Trophoblast cell (in vitro differentiated cells and primary cell): ENCODE data around the gene ETS1.
"Not testable (repeated sequence)": the region's sequence is repeated elsewhere in the genome, so short reads cannot be mapped to it uniquely, and the experiment has no call there.

Experiments used
- DNase-seq, 2 donors: peaks; one replicate each; pipeline ENCODE4 v3.0.0-alpha.2; 2016
- H2AFZ ChIP-seq: 2 replicates; pipeline ENCODE4 v1.6.1; 2013; ENCODE audit warnings: low read length, moderate library complexity, mild to moderate bottlenecking; ENCODE audit not compliant: insufficient read depth, poor library complexity
- H2AK5ac ChIP-seq: 2 replicates; pipeline ENCODE4 v1.6.1; 2013; ENCODE audit warnings: mild to moderate bottlenecking, low read length
- H2BK120ac ChIP-seq: 2 replicates; pipeline ENCODE4 v1.6.1; 2013; ENCODE audit warnings: low read length, mild to moderate bottlenecking, moderate library complexity; ENCODE audit not compliant: insufficient read depth, poor library complexity
- H2BK12ac ChIP-seq: 2 replicates; pipeline ENCODE4 v1.6.1; 2013; ENCODE audit warnings: mild to moderate bottlenecking, low read length, moderate library complexity
- H2BK5ac ChIP-seq: 2 replicates; pipeline ENCODE4 v1.6.1; 2013; ENCODE audit warnings: low read length, low read depth, moderate library complexity, mild to moderate bottlenecking; ENCODE audit not compliant: poor library complexity
- H3K14ac ChIP-seq: 2 replicates; pipeline ENCODE4 v1.6.1; 2013; ENCODE audit warnings: mild to moderate bottlenecking, low read length
- H3K18ac ChIP-seq: 2 replicates; pipeline ENCODE4 v1.6.1; 2013; ENCODE audit warnings: mild to moderate bottlenecking, low read length
- H3K23ac ChIP-seq: 2 replicates; pipeline ENCODE4 v1.6.1; 2013; ENCODE audit warnings: low read length
- H3K27ac ChIP-seq: 2 replicates; pipeline ENCODE4 v1.5.1; 2013; ENCODE audit warnings: low read depth, mild to moderate bottlenecking, inconsistent platforms, low read length, moderate library complexity
- H3K27me3 ChIP-seq: 2 replicates; pipeline ENCODE4 v1.6.1; 2013; ENCODE audit warnings: inconsistent platforms, mild to moderate bottlenecking, low read length, moderate library complexity; ENCODE audit not compliant: insufficient read depth
- H3K36me3 ChIP-seq, 2 experiments: 1 replicate in 1 of 2; 2 replicates in 1 of 2; pipeline ENCODE4 v1.6.1; 2013; ENCODE audit warnings: low read length in 2 of 2, mild to moderate bottlenecking in 2 of 2, moderate library complexity in 1 of 2; ENCODE audit not compliant: insufficient read depth in 2 of 2, control insufficient read depth in 1 of 2
- H3K4ac ChIP-seq: 2 replicates; pipeline ENCODE4 v1.6.1; 2013; ENCODE audit warnings: low read depth, mild to moderate bottlenecking, low read length, moderate library complexity
- H3K4me1 ChIP-seq, 2 experiments: 1 replicate in 1 of 2; 2 replicates in 1 of 2; pipeline ENCODE4 v1.6.1; 2013; ENCODE audit warnings: low read length in 2 of 2, mild to moderate bottlenecking in 2 of 2, moderate library complexity in 1 of 2; ENCODE audit not compliant: insufficient read depth in 2 of 2, control insufficient read depth in 1 of 2
- H3K4me2 ChIP-seq: 2 replicates; pipeline ENCODE4 v1.6.1; 2013; ENCODE audit warnings: inconsistent platforms, mild to moderate bottlenecking, low read length, moderate library complexity
- H3K4me3 ChIP-seq: 2 replicates; pipeline ENCODE4 v1.5.1; 2013; ENCODE audit warnings: mild to moderate bottlenecking, low read depth, low read length, inconsistent platforms
- H3K79me1 ChIP-seq: one replicate; pipeline ENCODE4 v1.6.1; 2013; ENCODE audit warnings: low read length
- H3K79me2 ChIP-seq: 2 replicates; pipeline ENCODE4 v1.6.1; 2013; ENCODE audit warnings: low read length, mild to moderate bottlenecking; ENCODE audit not compliant: control insufficient read depth, insufficient read depth, poor library complexity
- H3K9ac ChIP-seq: 2 replicates; pipeline ENCODE4 v1.6.1; 2013; ENCODE audit warnings: mild to moderate bottlenecking, low read length
- H3K9me3 ChIP-seq: 2 replicates; pipeline ENCODE4 v1.6.1; 2013; ENCODE audit warnings: low read depth, mild to moderate bottlenecking, control low read depth, inconsistent platforms, low read length; ENCODE audit not compliant: insufficient read depth
- H4K12ac ChIP-seq: 2 replicates; pipeline ENCODE4 v1.6.1; 2013; ENCODE audit warnings: low read depth, mild to moderate bottlenecking, low read length, moderate library complexity
- H4K8ac ChIP-seq: 2 replicates; pipeline ENCODE4 v1.6.1; 2013; ENCODE audit warnings: low read depth, mild to moderate bottlenecking, low read length, moderate library complexity
- H4K91ac ChIP-seq: one replicate; pipeline ENCODE4 v1.6.1; 2013; ENCODE audit warnings: low read depth, mild to moderate bottlenecking, low read length, moderate library complexity
- WGBS: extraction: QIAGEN DNeasy Blood & Tissue Kit; methylation state at CpG from one replicate; pipeline ENCODE4 v1.1.7; 2013; ENCODE audit warnings: missing lambda C conversion rate; ENCODE audit not compliant: insufficient read length, insufficient coverage; ENCODE audit errors: extremely low coverage; 5-methylcytosine and 5-hydroxymethylcytosine counted together

ETS1 gene

DNA sequence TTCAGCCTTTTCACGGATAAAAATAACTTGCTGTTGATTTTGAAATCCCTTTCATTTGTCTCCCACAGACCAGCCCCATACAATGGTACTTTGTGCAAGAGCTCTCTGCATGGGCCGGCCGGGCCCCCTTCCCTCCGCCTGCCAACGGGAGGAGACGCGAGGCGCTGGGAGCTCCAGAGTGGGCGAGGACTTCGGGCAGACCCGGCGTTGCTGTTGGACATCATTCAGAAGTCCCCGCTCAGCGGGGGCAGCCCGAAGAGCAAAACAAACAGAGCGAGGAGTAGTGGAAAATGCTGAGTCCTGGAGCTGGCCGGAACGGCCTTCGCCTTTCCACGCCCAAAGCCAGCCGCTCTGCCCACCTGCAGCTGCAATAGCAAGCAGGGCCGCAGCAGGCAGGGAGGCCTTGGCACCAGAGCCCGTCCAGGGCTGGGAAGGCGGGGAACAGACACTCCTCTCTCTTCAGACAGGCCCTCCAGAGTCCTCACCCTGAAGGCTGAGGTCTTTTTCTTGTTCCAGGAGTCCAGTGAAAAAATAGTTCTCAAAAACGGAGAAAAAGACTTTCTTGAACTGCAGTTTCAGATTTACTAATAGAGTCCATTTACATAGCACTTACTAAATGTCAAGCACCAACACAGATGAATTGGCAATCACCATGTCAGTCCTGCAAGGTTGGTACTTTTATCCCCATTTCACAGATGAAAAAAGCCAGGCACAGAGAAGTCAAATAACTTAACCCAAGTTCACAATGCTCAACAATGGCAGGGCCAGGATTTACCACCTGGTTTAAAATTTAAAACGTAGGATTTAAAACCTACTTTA, 135.5 kb downstream of the ETS1 start:
- Histone ChIP-seq H4K8ac (no peak overlapping the region), H2AK5ac (no peak overlapping the region), H3K4me3 (no peak overlapping the region), H3K14ac (no peak overlapping the region), H2BK12ac (peak overlapping the region; percentile 69), H2AFZ (no peak overlapping the region), H3K36me3 (peaks cover 2 to 14% of the 10 kb centered on the region in 2 experiments), H3K27me3 (no peaks in the 10 kb centered on the region), H3K4me2 (no peak overlapping the region), H3K4me1 (peaks cover 11 to 25% of the 10 kb centered on the region in 2 experiments), H3K79me2 (no peaks in the 10 kb centered on the region), H2BK5ac (no peak overlapping the region), H4K91ac (peak overlapping the region; percentile 67), H3K9me3 (no peaks in the 10 kb centered on the region), H3K18ac (no peak overlapping the region), H3K27ac (no peak overlapping the region), H3K23ac (no peak overlapping the region), H4K12ac (no peak overlapping the region), H3K9ac (no peak overlapping the region), H3K4ac (no peak overlapping the region), H2BK120ac (no peak overlapping the region), H3K79me1 (peaks cover 7% of the 10 kb centered on the region)
- DNase-seq, result no peak
- WGBS, result no CpG with 5 or more reads among the region's 26 CpGs

DNA sequence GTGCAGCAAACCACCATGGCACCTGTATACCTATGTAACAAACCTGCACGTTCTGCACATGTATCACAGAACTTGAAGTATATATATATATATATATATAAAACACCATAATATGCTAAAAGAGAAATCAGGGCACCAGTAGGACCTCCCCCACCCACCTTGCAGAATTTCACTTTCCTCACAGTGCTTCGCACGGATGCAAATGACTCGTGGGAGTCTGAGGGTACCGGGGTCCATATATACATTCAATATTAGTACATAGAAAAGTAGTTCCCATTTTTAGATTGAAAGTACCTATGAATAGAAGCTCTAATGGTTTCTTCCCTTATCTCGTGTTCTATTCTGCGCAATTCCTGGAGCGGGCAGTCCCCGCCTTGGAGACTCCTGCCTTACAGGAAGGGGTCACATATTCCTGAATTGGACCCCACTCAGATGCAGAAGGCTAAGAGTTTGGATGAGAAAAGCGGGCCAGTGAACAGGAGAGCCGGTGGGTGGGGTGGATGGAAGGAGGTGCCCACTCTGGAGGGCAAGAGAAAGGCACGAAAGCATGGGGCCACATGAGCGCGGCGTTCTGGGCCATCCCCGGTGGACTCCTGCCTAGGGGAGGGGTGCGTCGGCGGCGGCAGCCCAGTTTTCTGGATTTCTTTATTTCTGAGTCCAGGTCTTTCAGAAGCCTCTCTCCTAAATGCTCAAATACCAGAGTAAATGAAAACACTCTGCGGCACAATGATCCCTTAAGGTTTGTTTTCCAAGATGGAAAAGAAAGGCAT, 136.3 kb downstream of the ETS1 start:
- no peaks in the 10 kb centered on the region for H3K27me3 ChIP-seq
- H3K4ac ChIP-seq, result no peak overlapping the region
- no peak overlapping the region for H3K4me3 ChIP-seq
- H3K9me3 ChIP-seq, result no peaks in the 10 kb centered on the region
- peaks cover 9 to 19% of the 10 kb centered on the region in 2 experiments for H3K4me1 ChIP-seq
- no peak overlapping the region for H3K9ac ChIP-seq
- peak overlapping the region; percentile 66 for H4K91ac ChIP-seq
- no peak overlapping the region for H3K27ac ChIP-seq
- WGBS, result no CpG with 5 or more reads among the region's 21 CpGs
- H3K36me3 ChIP-seq, result peaks cover 2 to 7% of the 10 kb centered on the region in 2 experiments
- no peaks in the 10 kb centered on the region for H3K79me2 ChIP-seq
- H2BK12ac ChIP-seq, result peak overlapping the region; percentile 29
- no peak overlapping the region for H4K12ac ChIP-seq
- no peak for DNase-seq
- H3K4me2 ChIP-seq, result no peak overlapping the region
- peak overlapping the region; percentile 21 for H3K18ac ChIP-seq
- H2BK120ac ChIP-seq, result peak overlapping the region; percentile 54
- H3K79me1 ChIP-seq, result peaks cover 7% of the 10 kb centered on the region
- H2BK5ac ChIP-seq, result no peak overlapping the region
- H2AK5ac ChIP-seq, result peak overlapping the region; percentile 44
- H4K8ac ChIP-seq, result no peak overlapping the region
- no peak overlapping the region for H2AFZ ChIP-seq
- H3K14ac ChIP-seq, result peak overlapping the region; percentile 53
- no peak overlapping the region for H3K23ac ChIP-seq

DNA sequence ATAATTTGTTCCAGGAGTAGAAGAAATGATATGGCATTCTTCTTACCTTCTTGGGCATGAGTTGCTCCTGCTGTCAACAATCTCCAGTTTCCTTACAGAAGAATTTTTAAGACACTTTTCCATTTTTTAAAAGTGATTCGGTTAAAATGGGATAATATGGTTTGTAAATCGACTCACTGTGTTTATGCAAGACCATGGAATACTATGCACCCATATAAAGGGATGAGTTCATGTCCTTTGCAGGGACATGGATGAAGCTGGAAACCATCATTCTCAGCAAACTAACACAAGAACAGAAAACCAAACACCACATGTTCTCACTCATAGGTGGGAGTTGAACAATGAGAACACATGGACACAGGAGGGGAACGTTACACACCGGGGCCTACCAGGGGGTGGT, 136.9 kb downstream of the ETS1 start:
- not testable (repeated sequence) for H3K27me3 ChIP-seq, H3K79me2 ChIP-seq, DNase-seq, H3K9me3 ChIP-seq, H3K4ac ChIP-seq, H2AFZ ChIP-seq, H2BK5ac ChIP-seq, H3K27ac ChIP-seq, H3K79me1 ChIP-seq, H3K4me2 ChIP-seq, H4K12ac ChIP-seq, H3K23ac ChIP-seq, H2AK5ac ChIP-seq, H2BK120ac ChIP-seq, H3K18ac ChIP-seq, H2BK12ac ChIP-seq, H4K8ac ChIP-seq, H3K14ac ChIP-seq, H3K9ac ChIP-seq, H3K36me3 ChIP-seq, H4K91ac ChIP-seq, H3K4me3 ChIP-seq
- H3K4me1 ChIP-seq, result peaks cover 9 to 14% of the 10 kb centered on the region in 2 experiments
- no CpG with 5 or more reads among the region's 4 CpGs for WGBS

DNA sequence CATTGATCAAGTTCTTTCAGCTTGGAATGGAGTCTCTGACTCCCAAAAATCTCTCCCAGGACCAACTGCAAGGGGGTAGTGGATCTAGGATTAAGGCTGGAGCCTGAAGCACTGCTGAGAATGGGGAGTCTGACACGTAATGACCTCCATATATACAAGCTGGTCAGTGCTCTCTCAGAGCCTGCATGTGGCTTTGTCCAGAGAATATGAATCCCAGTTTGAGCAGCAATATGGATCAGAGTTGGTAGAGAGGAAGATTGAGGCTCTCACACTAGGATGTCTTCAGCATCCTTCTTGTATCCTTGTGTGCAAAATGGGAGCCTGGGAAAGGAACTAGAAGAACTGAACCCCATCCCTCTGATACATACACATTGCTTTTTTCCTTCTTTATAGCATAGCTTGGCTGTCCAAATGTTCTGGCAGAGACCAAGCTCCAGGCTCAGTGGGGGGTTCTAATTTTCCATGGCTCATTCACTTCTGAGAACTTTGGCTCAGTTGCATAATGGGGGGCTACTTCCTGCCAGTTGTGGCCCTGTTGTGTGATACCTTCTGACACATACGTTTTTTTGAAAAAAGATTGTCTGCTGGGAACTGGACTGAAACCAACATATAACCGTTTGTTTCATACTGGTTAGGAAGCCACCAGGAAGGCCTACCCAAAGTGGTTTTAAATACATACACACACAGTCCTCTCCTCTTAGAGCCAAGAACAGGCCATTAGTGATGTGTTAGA, 138.2 kb downstream of the ETS1 start:
- Histone ChIP-seq H3K9me3 (no peaks in the 10 kb centered on the region), H2AFZ (no peak overlapping the region), H3K23ac (no peak overlapping the region), H4K91ac (peak overlapping the region; percentile 87), H4K8ac (peak overlapping the region; percentile 70), H3K79me2 (no peaks in the 10 kb centered on the region), H3K4ac (no peak overlapping the region), H2AK5ac (peak overlapping the region; percentile 63), H2BK5ac (peak overlapping the region; percentile 23), H3K4me3 (no peak overlapping the region), H2BK12ac (peak overlapping the region; percentile 93), H3K18ac (peak overlapping the region; percentile 74), H3K79me1 (peaks cover 7% of the 10 kb centered on the region), H2BK120ac (peak overlapping the region; percentile 80), H3K14ac (peak overlapping the region; percentile 60), H3K27ac (peak overlapping the region; percentile 68), H3K36me3 (no peaks in the 10 kb centered on the region), H3K27me3 (no peaks in the 10 kb centered on the region), H3K4me2 (no peak overlapping the region), H3K4me1 (peaks cover 9 to 13% of the 10 kb centered on the region in 2 experiments), H4K12ac (no peak overlapping the region), H3K9ac (no peak overlapping the region)
- no CpG with 5 or more reads among the region's 3 CpGs for WGBS
- DNase-seq, result no peak
